ELF-1 (cell line): Measurements from ENCODE around the gene TRAF5.
"Not testable (repeated sequence)": the region's sequence is repeated elsewhere in the genome, so short reads cannot be mapped to it uniquely, and the experiment has no call there.

Experiments
- DNase-seq: peaks from one replicate; pipeline ENCODE4 v3.0.0-alpha.2; 2016; ENCODE audit warnings: low read depth, low spot score

TRAF5 gene

GRCh38 chr1:211326528-211327345, at the start of gene TRAF5:
Gene TRAF5, plus strand, starts transcription at chr1:211326833. Its CDS starts 26,407 bp downstream, at chr1:211353240.
- DNase-seq: peak; percentile 47

- no peak for DNase-seq
Measured at GRCh38 chr1:211279340-211279739, 47.3 kb upstream of the TRAF5 start.

- no peak for DNase-seq
Measured at GRCh38 chr1:211280910-211281309, 45.7 kb upstream of the TRAF5 start.

- DNase-seq: no peak
Measured at GRCh38 chr1:211281320-211282022, 45.2 kb upstream of the TRAF5 start.

GRCh38 chr1:211282023-211282373, 44.6 kb upstream of the TRAF5 start:
- no peak for DNase-seq

GRCh38 chr1:211285196-211285595, 41.4 kb upstream of the TRAF5 start:
- no peak for DNase-seq

- DNase-seq: no peak
Measured at GRCh38 chr1:211287218-211287617, 39.4 kb upstream of the TRAF5 start.

- DNase-seq: no peak
Measured at GRCh38 chr1:211292411-211292810, 34.2 kb upstream of the TRAF5 start.

- DNase-seq: no peak
Measured at GRCh38 chr1:211296396-211296795, 30.2 kb upstream of the TRAF5 start.

- DNase-seq: no peak
Measured at GRCh38 chr1:211305044-211305443, 21.6 kb upstream of the TRAF5 start.

- no peak for DNase-seq
Measured at GRCh38 chr1:211309617-211310016, 17.0 kb upstream of the TRAF5 start.

GRCh38 chr1:211313392-211313791, 13.2 kb upstream of the TRAF5 start:
- DNase-seq: no peak

GRCh38 chr1:211318576-211319280, 7.9 kb upstream of the TRAF5 start:
- DNase-seq: no peak

GRCh38 chr1:211319892-211320291, 6.7 kb upstream of the TRAF5 start:
- no peak for DNase-seq

- DNase-seq: no peak
Measured at GRCh38 chr1:211320980-211321379, 5.7 kb upstream of the TRAF5 start.

GRCh38 chr1:211321646-211322045, 5.0 kb upstream of the TRAF5 start:
- DNase-seq: not testable (repeated sequence)

GRCh38 chr1:211323156-211324063, 3.2 kb upstream of the TRAF5 start:
- peak; percentile 70 for DNase-seq

GRCh38 chr1:211324992-211325775, 1.4 kb upstream of the TRAF5 start:
- no peak for DNase-seq

- DNase-seq: no peak
Measured at GRCh38 chr1:211326140-211326527, 499 bp upstream of the TRAF5 start.

- peak; percentile 66 for DNase-seq
Measured at GRCh38 chr1:211327346-211327921, 801 bp downstream of the TRAF5 start.
